SU-DHL-6 (cell line): ENCODE results near the gene FN1.

Source experiments
- EZH2phosphoT487 ChIP-seq: fragments of 200-600 bp; sonication (generic), shearing (Covaris generic); conservative IDR thresholded peaks from 2 replicates; pipeline ENCODE4 v1.6.1; 2018; ENCODE audit warnings: mild to moderate bottlenecking, antibody characterized with exemption, low read length, moderate library complexity, mixed read lengths
- TF ChIP-seq, protein P1 (sequence below): fragments of 200-600 bp; sonication (generic); IDR thresholded peaks from one replicate; pipeline ENCODE4 v1.5.1; 2017; ENCODE audit warnings: antibody characterized with exemption, mild to moderate bottlenecking, low read length, moderate library complexity; ENCODE audit not compliant: insufficient read depth, poor library complexity, severe bottlenecking

DNA sequence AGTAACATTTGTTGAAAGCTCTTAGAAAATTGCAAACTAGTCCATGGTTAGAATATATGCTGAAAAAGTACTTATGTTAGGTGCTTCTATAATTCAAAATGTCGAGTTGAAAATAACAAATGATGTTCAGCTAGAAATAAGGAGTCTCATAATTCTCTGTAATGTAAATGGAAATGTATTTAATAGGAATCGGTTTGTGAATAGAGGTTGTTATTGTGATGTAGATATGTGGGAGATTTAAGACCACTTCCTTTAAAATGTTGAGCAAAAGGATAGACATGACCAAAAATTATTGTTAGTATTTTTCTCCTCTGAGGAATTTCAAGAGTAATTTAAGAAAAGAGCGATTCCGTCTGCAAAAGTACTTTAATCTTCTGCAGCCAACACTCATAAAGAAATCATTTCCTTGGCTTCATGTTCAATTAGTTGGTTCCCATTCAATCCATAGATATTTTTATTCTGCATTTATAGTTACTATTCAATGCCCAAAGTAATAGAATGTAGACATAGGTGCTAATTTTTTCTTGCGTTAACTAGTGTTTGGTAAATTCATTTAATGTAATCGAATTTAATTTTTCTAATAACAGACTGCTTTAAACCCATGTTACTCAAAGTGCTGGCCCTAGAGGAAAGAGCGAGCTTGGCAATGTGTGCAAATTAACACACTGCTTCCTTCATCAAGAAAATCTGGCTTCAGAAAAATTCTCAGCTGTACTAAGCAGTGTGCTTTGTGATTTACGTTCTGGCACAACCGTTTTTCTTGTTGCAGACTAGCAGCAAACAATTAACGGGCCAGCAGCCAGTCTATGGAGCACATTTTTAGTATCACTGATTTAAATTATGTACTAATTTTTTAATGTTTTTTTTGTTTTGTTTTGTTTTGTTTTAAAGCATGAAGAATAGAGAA lies 32.2 kb downstream of the FN1 start:
- TF ChIP-seq, protein P1, sequence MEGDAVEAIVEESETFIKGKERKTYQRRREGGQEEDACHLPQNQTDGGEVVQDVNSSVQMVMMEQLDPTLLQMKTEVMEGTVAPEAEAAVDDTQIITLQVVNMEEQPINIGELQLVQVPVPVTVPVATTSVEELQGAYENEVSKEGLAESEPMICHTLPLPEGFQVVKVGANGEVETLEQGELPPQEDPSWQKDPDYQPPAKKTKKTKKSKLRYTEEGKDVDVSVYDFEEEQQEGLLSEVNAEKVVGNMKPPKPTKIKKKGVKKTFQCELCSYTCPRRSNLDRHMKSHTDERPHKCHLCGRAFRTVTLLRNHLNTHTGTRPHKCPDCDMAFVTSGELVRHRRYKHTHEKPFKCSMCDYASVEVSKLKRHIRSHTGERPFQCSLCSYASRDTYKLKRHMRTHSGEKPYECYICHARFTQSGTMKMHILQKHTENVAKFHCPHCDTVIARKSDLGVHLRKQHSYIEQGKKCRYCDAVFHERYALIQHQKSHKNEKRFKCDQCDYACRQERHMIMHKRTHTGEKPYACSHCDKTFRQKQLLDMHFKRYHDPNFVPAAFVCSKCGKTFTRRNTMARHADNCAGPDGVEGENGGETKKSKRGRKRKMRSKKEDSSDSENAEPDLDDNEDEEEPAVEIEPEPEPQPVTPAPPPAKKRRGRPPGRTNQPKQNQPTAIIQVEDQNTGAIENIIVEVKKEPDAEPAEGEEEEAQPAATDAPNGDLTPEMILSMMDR: no peak
- no peak for TF ChIP-seq EZH2phosphoT487
